K562 (cell line): ENCODE data around the gene CFAP73. TPM values are rescaled to one million over a fixed set of nuclear protein-coding genes. Genes with fewer than 3 reads are reported as not detected.

Experiments used
- ADNP ChIP-seq: fragments of 200-800 bp; sonication (Bioruptor generic); IDR thresholded peaks from 2 replicates; pipeline ENCODE4 v1.6.1; 2016; ENCODE audit warnings: missing genetic modification characterization, missing compliant biosample characterization
- BMI1 ChIP-seq: fragments of 150-350 bp; IDR thresholded peaks from 2 replicates; pipeline ENCODE4 v1.6.1; 2014; ENCODE audit warnings: low read length
- BRD9 ChIP-seq: fragments of 450-650 bp; IDR thresholded peaks from 2 replicates; pipeline ENCODE4 v1.6.1; 2018; ENCODE audit warnings: low read depth; ENCODE audit not compliant: partially characterized antibody
- MEF2D ChIP-seq: conservative IDR thresholded peaks from 2 replicates; pipeline ENCODE4 v1.6.1; 2016; ENCODE audit warnings: low read depth, missing genetic modification characterization, missing compliant biosample characterization
- PML ChIP-seq: IDR thresholded peaks from 2 replicates; pipeline ENCODE4 v1.6.1; 2012; ENCODE audit warnings: low read length, inconsistent platforms
- TEAD1 ChIP-seq, 2 experiments: fragments of 450-650 bp in 1 of 2; sonication (generic) in 1 of 2; formaldehyde crosslinking; IDR thresholded peaks; 2 replicates each; pipeline versions ENCODE4 v1.4.0 to v1.8.0; 2020 to 2022; ENCODE audit warnings: mild to moderate bottlenecking in 2 of 2, missing genetic modification reagents in 1 of 2
- ZC3H8 ChIP-seq: fragments of 450-650 bp; IDR thresholded peaks from 2 replicates; pipeline ENCODE4 v1.6.1; 2017
- ZFP30 ChIP-seq: fragments of 250-450 bp; sonication (Bioruptor Pico); IDR thresholded peaks from 2 replicates; pipeline ENCODE4 v1.8.0; 2022; ENCODE audit warnings: moderate library complexity, mild to moderate bottlenecking, inconsistent platforms, borderline replicate concordance
- ZKSCAN8 ChIP-seq: fragments of 200-800 bp; sonication (Bioruptor generic); IDR thresholded peaks from 2 replicates; pipeline ENCODE4 v1.6.1; 2016; ENCODE audit warnings: missing genetic modification characterization, missing compliant biosample characterization
- ZNF146 ChIP-seq: IDR thresholded peaks from one replicate; pipeline ENCODE4 v1.6.1; 2018; ENCODE audit warnings: missing compliant biosample characterization; ENCODE audit not compliant: unreplicated experiment
- ZNF253 ChIP-seq: fragments of 250-450 bp; sonication (Bioruptor Pico); conservative IDR thresholded peaks from 2 replicates; pipeline ENCODE4 v1.6.1; 2021; ENCODE audit warnings: mild to moderate bottlenecking
- ZNF507 ChIP-seq: conservative IDR thresholded peaks from 2 replicates; pipeline ENCODE4 v1.6.1; 2017; ENCODE audit warnings: missing genetic modification characterization, missing compliant biosample characterization
- polyA plus RNA-seq, 8 experiments: library from polyadenylated mRNA; depleted of rRNA in 4 of 8; stranded (reverse) in 5 of 8; unstranded in 3 of 8; fragments of >200 nt; fragmentation: Nextera tagmentation in 2 of 8; fragmentation: Illumina TruSeq in 1 of 8; extraction: Ambion mirVana in 2 of 8; extraction: Trizol in 1 of 8; gene quantifications; 2 replicates each; pipeline versions ENCODE4 v1.2.1 to v1.2.3, GENCODE V29; 2011 to 2014; ENCODE audit warnings: inconsistent platforms in 1 of 8, missing spikeins in 1 of 8
- total RNA-seq, 7 experiments: library from RNA; depleted of rRNA in 6 of 7; stranded (reverse); fragments of >200 nt in 6 of 7; fragmentation: Illumina TruSeq in 2 of 7; extraction: Trizol in 2 of 7; gene quantifications; 2 replicates each; pipeline versions ENCODE4 v1.2.1 to v1.2.3, GENCODE V29; 2011 to 2021; ENCODE audit warnings: low replicate concordance in 1 of 7
- TF ChIP-seq, protein P1 (sequence below): fragments of 450-650 bp; conservative IDR thresholded peaks from 2 replicates; pipeline ENCODE4 v1.6.1; 2016; ENCODE audit warnings: missing genetic modification characterization, low read depth, mild to moderate bottlenecking, control low read depth, missing compliant biosample characterization
- TF ChIP-seq, protein P2 (sequence below), 2 experiments: fragments of 200-800 bp in 1 of 2; sonication (Bioruptor generic) in 1 of 2; sonication (generic) in 1 of 2; formaldehyde crosslinking in 1 of 2; IDR thresholded peaks in 1 of 2; conservative IDR thresholded peaks in 1 of 2; 2 replicates each; pipeline versions ENCODE4 v1.5.0 to v1.6.1; 2016 to 2020; ENCODE audit warnings: missing compliant biosample characterization in 1 of 2, missing genetic modification characterization in 1 of 2, missing genetic modification reagents in 1 of 2
- TF ChIP-seq, protein P3 (sequence below): fragments of 450-650 bp; formaldehyde crosslinking; IDR thresholded peaks from 2 replicates; pipeline ENCODE4 v1.4.0; 2020; ENCODE audit warnings: mild to moderate bottlenecking, mixed read lengths
- TF ChIP-seq, protein P4 (sequence below), 3 experiments: fragments of 200-800 bp in 1 of 3; fragments of 250-450 bp in 1 of 3; fragments of 450-650 bp in 1 of 3; sonication (Bioruptor Pico) in 1 of 3; sonication (Bioruptor generic) in 1 of 3; formaldehyde crosslinking in 1 of 3; IDR thresholded peaks; 2 replicates each; pipeline versions ENCODE4 v1.6.1 to v1.8.0; 2016 to 2022; ENCODE audit warnings: mild to moderate bottlenecking in 2 of 3, missing genetic modification characterization in 2 of 3, missing compliant biosample characterization in 1 of 3, moderate library complexity in 1 of 3
- TF ChIP-seq, protein P5 (sequence below), 2 experiments: fragments of 450-650 bp in 1 of 2; sonication (generic) in 1 of 2; formaldehyde crosslinking; conservative IDR thresholded peaks; 2 replicates each; pipeline versions ENCODE4 v1.4.0 to v1.8.1; 2020 to 2022; ENCODE audit warnings: mild to moderate bottlenecking in 1 of 2, missing genetic modification reagents in 1 of 2
- TF ChIP-seq, protein P6 (sequence below): sonication (generic); formaldehyde crosslinking; IDR thresholded peaks from 2 replicates; pipeline ENCODE4 v1.8.0; 2022; ENCODE audit warnings: mild to moderate bottlenecking, low read depth, missing genetic modification reagents

CFAP73 gene
- total and polyA plus RNA-seq, 9 of the 15 experiments (the other 6 are each of a cell fraction or from before 2014, with no cell fraction given) = not detected

DNA sequence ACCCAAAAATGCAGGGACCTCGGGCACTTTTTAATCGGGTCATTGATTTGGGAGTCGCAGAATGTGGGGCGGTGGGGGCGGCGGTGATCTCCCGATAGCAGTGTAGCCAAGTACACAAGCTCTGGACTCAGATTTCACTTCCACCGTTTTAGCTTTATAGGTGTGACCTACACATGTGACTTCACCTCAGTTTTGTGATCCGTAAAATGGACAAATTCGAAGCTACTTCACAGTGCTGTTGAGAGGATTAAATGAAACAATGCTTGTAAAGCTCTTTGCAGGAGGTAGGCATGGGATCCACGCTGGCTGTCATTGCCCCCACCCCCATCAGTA lies 36.5 kb downstream of the CFAP73 start (continued):
- no peak for TF ChIP-seq ZFP30 (CRISPR knock-in tag)
- no peak for TF ChIP-seq ZKSCAN8 (CRISPR knock-in tag)
- TF ChIP-seq, protein P1, sequence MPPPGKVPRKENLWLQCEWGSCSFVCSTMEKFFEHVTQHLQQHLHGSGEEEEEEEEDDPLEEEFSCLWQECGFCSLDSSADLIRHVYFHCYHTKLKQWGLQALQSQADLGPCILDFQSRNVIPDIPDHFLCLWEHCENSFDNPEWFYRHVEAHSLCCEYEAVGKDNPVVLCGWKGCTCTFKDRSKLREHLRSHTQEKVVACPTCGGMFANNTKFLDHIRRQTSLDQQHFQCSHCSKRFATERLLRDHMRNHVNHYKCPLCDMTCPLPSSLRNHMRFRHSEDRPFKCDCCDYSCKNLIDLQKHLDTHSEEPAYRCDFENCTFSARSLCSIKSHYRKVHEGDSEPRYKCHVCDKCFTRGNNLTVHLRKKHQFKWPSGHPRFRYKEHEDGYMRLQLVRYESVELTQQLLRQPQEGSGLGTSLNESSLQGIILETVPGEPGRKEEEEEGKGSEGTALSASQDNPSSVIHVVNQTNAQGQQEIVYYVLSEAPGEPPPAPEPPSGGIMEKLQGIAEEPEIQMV (tag) = no peak
- TF ChIP-seq, protein P2, sequence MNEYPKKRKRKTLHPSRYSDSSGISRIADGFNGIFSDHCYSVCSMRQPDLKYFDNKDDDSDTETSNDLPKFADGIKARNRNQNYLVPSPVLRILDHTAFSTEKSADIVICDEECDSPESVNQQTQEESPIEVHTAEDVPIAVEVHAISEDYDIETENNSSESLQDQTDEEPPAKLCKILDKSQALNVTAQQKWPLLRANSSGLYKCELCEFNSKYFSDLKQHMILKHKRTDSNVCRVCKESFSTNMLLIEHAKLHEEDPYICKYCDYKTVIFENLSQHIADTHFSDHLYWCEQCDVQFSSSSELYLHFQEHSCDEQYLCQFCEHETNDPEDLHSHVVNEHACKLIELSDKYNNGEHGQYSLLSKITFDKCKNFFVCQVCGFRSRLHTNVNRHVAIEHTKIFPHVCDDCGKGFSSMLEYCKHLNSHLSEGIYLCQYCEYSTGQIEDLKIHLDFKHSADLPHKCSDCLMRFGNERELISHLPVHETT (CRISPR knock-in tag; conservative IDR thresholded peaks at IDR 0.05 in 1 of 2, IDR thresholded peaks at IDR 0.05 in 1 of 2) = no peak
- 0 out of 4 replicates have a peak, but pooled peaks of 1 of the 2 experiments have one; percentile 16 for TF ChIP-seq TEAD1 (CRISPR knock-in tag; IDR thresholded peaks at IDR 0.05)
- TF ChIP-seq ZC3H8 = no peak
- no peak for TF ChIP-seq ZNF253 (CRISPR knock-in tag)
- no peak for TF ChIP-seq ZNF146 (CRISPR knock-in tag)
- TF ChIP-seq, protein P3, sequence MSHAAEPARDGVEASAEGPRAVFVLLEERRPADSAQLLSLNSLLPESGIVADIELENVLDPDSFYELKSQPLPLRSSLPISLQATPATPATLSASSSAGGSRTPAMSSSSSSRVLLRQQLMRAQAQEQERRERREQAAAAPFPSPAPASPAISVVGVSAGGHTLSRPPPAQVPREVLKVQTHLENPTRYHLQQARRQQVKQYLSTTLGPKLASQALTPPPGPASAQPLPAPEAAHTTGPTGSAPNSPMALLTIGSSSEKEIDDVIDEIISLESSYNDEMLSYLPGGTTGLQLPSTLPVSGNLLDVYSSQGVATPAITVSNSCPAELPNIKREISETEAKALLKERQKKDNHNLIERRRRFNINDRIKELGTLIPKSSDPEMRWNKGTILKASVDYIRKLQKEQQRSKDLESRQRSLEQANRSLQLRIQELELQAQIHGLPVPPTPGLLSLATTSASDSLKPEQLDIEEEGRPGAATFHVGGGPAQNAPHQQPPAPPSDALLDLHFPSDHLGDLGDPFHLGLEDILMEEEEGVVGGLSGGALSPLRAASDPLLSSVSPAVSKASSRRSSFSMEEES = no peak
- TF ChIP-seq, protein P4, sequence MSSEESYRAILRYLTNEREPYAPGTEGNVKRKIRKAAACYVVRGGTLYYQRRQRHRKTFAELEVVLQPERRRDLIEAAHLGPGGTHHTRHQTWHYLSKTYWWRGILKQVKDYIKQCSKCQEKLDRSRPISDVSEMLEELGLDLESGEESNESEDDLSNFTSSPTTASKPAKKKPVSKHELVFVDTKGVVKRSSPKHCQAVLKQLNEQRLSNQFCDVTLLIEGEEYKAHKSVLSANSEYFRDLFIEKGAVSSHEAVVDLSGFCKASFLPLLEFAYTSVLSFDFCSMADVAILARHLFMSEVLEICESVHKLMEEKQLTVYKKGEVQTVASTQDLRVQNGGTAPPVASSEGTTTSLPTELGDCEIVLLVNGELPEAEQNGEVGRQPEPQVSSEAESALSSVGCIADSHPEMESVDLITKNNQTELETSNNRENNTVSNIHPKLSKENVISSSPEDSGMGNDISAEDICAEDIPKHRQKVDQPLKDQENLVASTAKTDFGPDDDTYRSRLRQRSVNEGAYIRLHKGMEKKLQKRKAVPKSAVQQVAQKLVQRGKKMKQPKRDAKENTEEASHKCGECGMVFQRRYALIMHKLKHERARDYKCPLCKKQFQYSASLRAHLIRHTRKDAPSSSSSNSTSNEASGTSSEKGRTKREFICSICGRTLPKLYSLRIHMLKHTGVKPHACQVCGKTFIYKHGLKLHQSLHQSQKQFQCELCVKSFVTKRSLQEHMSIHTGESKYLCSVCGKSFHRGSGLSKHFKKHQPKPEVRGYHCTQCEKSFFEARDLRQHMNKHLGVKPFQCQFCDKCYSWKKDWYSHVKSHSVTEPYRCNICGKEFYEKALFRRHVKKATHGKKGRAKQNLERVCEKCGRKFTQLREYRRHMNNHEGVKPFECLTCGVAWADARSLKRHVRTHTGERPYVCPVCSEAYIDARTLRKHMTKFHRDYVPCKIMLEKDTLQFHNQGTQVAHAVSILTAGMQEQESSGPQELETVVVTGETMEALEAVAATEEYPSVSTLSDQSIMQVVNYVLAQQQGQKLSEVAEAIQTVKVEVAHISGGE (CRISPR knock-in tag; IDR thresholded peaks at IDR 0.05) = 0 out of 6 replicates have a peak, but pooled peaks of 1 of the 3 experiments have one; percentile 7
- TF ChIP-seq BMI1 = no peak
- no peak for TF ChIP-seq ZNF507
- no peak for TF ChIP-seq PML
- TF ChIP-seq BRD9 = no peak
- TF ChIP-seq, protein P5, sequence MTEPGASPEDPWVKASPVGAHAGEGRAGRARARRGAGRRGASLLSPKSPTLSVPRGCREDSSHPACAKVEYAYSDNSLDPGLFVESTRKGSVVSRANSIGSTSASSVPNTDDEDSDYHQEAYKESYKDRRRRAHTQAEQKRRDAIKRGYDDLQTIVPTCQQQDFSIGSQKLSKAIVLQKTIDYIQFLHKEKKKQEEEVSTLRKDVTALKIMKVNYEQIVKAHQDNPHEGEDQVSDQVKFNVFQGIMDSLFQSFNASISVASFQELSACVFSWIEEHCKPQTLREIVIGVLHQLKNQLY (CRISPR knock-in tag; conservative IDR thresholded peaks at IDR 0.05) = no peak
- TF ChIP-seq ADNP = peak; percentile 99
- TF ChIP-seq, protein P6, sequence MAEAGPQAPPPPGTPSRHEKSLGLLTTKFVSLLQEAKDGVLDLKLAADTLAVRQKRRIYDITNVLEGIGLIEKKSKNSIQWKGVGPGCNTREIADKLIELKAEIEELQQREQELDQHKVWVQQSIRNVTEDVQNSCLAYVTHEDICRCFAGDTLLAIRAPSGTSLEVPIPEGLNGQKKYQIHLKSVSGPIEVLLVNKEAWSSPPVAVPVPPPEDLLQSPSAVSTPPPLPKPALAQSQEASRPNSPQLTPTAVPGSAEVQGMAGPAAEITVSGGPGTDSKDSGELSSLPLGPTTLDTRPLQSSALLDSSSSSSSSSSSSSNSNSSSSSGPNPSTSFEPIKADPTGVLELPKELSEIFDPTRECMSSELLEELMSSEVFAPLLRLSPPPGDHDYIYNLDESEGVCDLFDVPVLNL (CRISPR knock-in tag) = no peak
- 0 out of 2 replicates have a peak, but pooled peaks have one; percentile 41 for TF ChIP-seq MEF2D
